ENCODE measurements around the gene ATAD1. TPM values are rescaled to one million over a fixed set of nuclear protein-coding genes. Genes with fewer than 3 reads are reported as not detected.

ATAD1 gene
- 37.0 and 54.9 TPM in 2 replicates for total RNA-seq

GRCh38 chr10:87817609-87818504, at the start of gene ATAD1:
Gene ATAD1, minus strand, starts transcription at chr10:87818226. Its CDS starts 3,627 bp downstream, at chr10:87814599.

GRCh38 chr10:87863053-87863943, 45.3 kb upstream of the ATAD1 start, which contains the start of the genes KLLN and PTEN:
Gene KLLN, minus strand, starts transcription at chr10:87863533. Its CDS starts 1,046 bp downstream, at chr10:87862487.
Gene PTEN, plus strand, starts transcription at chr10:87863625. Its CDS starts 845 bp downstream, at chr10:87864470.

Other genes with a start within 250 kb of the ATAD1 start
- 43.5 and 49.2 TPM in 2 replicates for gene PAPSS2, start 158.3 kb downstream of the ATAD1 start, total RNA-seq
- 0.30 and 0.32 TPM in 2 replicates for gene KLLN, start 45.3 kb upstream of the ATAD1 start, total RNA-seq
- 83.5 and 84.5 TPM in 2 replicates for gene PTEN, start 45.4 kb upstream of the ATAD1 start, total RNA-seq

All from epithelial cell of umbilical artery (primary cell).